ENCODE measurements around the gene C17orf50. TPM values are rescaled to one million over a fixed set of nuclear protein-coding genes. Genes with fewer than 3 reads are reported as not detected.

C17orf50 gene
- total RNA-seq, 1 donor from 2014 or later, result not detected

DNA sequence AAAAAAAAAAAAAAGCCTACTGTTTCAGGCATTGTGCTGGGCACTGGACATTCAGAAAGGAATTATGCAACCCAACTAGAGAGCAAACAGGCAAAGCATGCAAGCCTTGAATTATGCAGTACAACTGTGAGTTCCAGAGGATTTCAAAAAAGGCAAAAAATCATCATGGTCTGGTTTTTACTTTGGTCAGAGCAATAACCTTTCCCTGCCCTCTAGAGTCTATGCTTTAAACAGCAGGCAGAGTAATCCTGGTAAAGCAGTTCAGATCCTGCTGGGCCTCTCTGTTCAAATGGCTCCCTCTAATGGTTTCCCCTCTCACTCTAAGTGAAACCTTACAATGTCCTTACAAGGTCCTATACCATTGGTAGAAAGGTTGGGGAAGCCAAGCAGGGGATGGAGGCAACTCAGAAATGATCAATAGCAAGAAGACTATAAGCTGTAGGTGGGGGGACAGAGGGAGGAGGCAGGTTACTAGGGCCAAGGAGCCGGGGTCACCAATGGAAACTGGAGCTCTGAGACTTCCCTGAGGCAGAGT lies 44.0 kb downstream of the C17orf50 start:
- Mint-ChIP-seq H3K27ac (ENCODE audit: unreplicated experiment) (no peak overlapping the region), H3K4me3 (ENCODE audit: unreplicated experiment) (no peak overlapping the region), H3K27me3 (ENCODE audit: unreplicated experiment) (no peaks in the 10 kb centered on the region), H3K4me1 (ENCODE audit: unreplicated experiment) (peaks cover 48% of the 10 kb centered on the region), H3K36me3 (ENCODE audit: unreplicated experiment) (no peaks in the 10 kb centered on the region), H3K9me3 (ENCODE audit: unreplicated experiment) (no peaks in the 10 kb centered on the region)
- TF ChIP-seq CTCF (IDR thresholded peaks at IDR 0.05), result peak; percentile 97
- no peak for DNase-seq (ENCODE audit: extremely low spot score, unreplicated experiment)

- Mint-ChIP-seq H3K27me3 (ENCODE audit: unreplicated experiment) (no peaks in the 10 kb centered on the region), H3K4me3 (ENCODE audit: unreplicated experiment) (peak overlapping the region; percentile 86), H3K4me1 (ENCODE audit: unreplicated experiment) (peaks cover 53% of the 10 kb centered on the region), H3K9me3 (ENCODE audit: unreplicated experiment) (no peaks in the 10 kb centered on the region), H3K27ac (ENCODE audit: unreplicated experiment) (peak overlapping the region; percentile 99), H3K36me3 (ENCODE audit: unreplicated experiment) (no peaks in the 10 kb centered on the region)
- no peak for TF ChIP-seq CTCF (IDR thresholded peaks at IDR 0.05)
- DNase-seq (ENCODE audit: extremely low spot score, unreplicated experiment), result no peak
Observed at GRCh38 chr17:35807371-35808144, 46.9 kb downstream of the C17orf50 start.

DNA sequence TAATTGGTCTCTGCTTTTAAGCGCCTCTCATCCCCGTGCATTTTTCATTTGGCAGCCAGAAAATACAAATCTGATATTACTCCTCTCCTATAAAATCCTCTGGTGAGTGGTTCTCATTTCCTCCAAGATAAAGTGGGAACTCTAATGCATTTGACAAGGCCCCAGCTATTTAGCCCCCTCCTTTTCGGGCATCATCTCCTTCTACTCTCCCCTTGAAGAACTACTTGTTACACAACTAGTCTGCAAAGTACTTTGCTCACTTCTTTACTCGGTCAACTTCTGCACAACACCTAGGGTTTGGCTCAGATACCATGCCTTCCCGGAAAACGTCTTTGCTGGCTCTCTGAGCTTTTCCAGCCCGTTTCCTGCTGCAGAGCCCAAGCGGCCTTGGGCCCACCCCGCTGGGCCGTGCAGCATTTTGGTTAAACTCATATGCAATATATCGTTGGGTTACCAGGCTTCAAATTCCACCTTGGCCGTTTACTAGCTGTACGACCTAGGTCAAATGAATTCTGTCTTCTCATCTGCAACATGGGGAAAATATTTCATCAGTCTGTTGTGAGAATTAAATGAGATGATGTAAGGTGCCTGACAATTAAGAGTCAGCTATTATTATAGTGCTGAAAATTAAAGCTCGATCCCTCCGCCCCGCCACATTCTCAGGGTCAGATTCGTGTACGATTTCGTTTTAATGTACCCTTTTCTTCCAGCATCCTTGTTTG lies 47.7 kb downstream of the C17orf50 start:
- DNase-seq (ENCODE audit: extremely low spot score, unreplicated experiment), result no peak
- no peaks in the 10 kb centered on the region for H3K27me3 Mint-ChIP-seq (ENCODE audit: unreplicated experiment)
- H3K27ac Mint-ChIP-seq (ENCODE audit: unreplicated experiment), result peak overlapping the region; percentile 99
- no peak for TF ChIP-seq CTCF (IDR thresholded peaks at IDR 0.05)
- H3K4me1 Mint-ChIP-seq (ENCODE audit: unreplicated experiment), result peaks cover 57% of the 10 kb centered on the region
- no peaks in the 10 kb centered on the region for H3K36me3 Mint-ChIP-seq (ENCODE audit: unreplicated experiment)
- no peaks in the 10 kb centered on the region for H3K9me3 Mint-ChIP-seq (ENCODE audit: unreplicated experiment)
- peak overlapping the region; percentile 86 for H3K4me3 Mint-ChIP-seq (ENCODE audit: unreplicated experiment)

DNA sequence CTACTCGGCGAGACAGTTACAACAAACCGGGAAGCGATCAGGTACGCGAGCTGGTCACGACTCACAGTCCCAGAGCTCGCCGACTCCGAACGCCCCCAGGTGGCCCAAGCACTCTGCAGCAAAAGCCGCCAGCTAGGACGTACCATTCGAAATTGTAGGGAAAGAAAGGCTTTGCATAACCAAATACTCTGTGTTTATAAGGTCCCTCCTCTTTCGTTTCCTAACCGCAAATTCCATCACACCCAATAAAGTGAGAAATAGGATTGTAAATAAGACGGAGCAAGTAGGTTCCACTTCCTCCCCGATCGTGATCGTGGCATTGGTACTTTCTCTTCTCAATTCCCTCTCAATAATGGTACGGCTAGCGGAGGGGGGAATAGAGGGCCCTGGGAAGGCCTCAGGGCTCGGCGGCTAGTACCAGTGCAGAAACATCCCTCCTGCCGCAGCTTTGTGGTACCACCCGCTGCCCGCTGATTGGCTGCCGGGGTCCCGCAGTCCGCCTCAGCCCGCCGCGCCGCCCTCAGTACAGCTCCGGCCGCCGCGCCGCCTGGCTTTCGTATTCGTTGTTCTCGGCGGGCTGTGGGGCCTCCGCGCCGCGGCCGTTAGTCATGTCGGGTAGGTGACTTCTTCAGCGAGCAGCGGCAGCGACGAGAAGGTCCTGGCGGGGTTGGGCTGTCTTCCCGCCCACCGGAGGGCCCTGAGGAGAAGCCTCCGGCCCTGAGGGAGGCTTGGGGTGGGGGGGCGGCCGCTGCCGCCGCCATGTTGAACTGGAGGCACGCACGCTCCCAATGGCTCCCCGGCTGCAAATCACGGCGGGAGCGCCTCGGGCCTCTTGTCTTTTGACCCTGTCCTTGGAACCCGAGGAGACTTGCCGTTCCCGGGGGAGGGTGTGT lies 48.5 kb downstream of the C17orf50 start, which contains the start of gene TAF15:
TSS of gene TAF15 (plus strand) at position 523 of the 893 bp plus-strand sequence. CDS start at position 609, 86 bp downstream.
- Mint-ChIP-seq H3K9me3 (ENCODE audit: unreplicated experiment) (no peaks in the 10 kb centered on the region), H3K4me3 (ENCODE audit: unreplicated experiment) (peak within 1 kb of the TSS; percentile 86), H3K4me1 (ENCODE audit: unreplicated experiment) (peaks cover 62% of the 10 kb centered on the region), H3K36me3 (ENCODE audit: unreplicated experiment) (peaks cover 2% of the 10 kb centered on the region), H3K27ac (ENCODE audit: unreplicated experiment) (peak within 1 kb of the TSS; percentile 99), H3K27me3 (ENCODE audit: unreplicated experiment) (no peaks in the 10 kb centered on the region)
- peak; percentile 99 for DNase-seq (ENCODE audit: extremely low spot score, unreplicated experiment)
- TF ChIP-seq CTCF (IDR thresholded peaks at IDR 0.05), result peak; percentile 72

Measured in osteocyte (in vitro differentiated cells).